Choroid plexus epithelial cell (primary cell): ENCODE data around the gene HERC6.
"Not testable (repeated sequence)": the region's sequence is repeated elsewhere in the genome, so short reads cannot be mapped to it uniquely, and the experiment has no call there.

ENCODE experiments used
- DNase-seq: peaks from one replicate; pipeline ENCODE4 v3.0.0-alpha.2; 2010; ENCODE audit warnings: low read depth
- H3K4me3 ChIP-seq: 2 replicates; pipeline ENCODE4 v1.5.1; 2011; ENCODE audit warnings: low read depth, mild to moderate bottlenecking, control low read depth, low read length, moderate library complexity
- TF ChIP-seq, protein P1 (sequence below): conservative IDR thresholded peaks from 2 replicates; pipeline ENCODE4 v1.5.1; 2011; ENCODE audit warnings: low read depth, mild to moderate bottlenecking, control low read depth, inconsistent platforms, low read length, moderate library complexity

The HERC6 gene

DNA sequence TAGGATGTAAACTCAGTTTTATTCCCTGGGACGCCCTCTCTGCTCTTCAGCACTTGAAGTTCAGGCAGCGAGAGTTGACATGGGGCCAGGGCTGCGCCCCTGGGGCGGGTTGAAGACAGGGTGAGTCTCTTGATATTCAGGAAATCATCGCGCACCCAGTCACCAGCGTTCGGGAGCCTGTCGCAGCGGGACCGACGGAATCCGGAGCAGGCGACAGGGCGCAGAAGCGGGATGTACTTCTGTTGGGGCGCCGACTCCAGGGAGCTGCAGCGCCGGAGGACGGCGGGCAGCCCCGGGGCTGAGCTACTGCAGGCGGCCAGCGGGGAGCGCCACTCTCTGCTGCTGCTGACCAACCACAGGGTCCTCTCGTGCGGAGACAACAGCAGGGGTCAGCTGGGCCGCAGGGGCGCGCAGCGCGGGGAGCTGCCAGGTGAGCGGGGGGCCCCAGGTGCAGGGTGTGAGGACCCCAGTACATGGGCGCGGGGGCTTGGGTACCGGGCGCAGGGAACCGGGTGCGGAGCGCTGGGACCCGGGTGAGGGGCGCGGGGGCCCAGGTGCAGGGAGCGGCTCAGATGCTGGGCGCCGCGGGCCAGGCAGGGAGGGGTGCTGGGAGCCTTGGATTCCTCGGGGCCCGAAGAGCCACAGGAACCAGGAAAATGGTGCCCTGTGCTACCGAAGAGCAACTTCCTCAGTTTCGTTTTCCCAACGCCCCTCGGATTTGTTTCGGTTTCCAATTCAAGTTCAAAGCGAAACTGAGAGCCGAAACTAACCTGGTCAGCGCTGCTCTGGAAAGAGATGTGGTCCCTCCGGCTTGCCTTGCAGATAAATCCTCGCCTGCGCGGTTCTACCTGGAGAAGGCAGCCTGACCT lies at the start of gene HERC6:
HERC6 (plus strand) TSS at position 162 of the 869 bp plus-strand sequence; CDS start at position 232, 70 bp downstream.
- DNase-seq, result peak; percentile 92
- TF ChIP-seq, protein P1, sequence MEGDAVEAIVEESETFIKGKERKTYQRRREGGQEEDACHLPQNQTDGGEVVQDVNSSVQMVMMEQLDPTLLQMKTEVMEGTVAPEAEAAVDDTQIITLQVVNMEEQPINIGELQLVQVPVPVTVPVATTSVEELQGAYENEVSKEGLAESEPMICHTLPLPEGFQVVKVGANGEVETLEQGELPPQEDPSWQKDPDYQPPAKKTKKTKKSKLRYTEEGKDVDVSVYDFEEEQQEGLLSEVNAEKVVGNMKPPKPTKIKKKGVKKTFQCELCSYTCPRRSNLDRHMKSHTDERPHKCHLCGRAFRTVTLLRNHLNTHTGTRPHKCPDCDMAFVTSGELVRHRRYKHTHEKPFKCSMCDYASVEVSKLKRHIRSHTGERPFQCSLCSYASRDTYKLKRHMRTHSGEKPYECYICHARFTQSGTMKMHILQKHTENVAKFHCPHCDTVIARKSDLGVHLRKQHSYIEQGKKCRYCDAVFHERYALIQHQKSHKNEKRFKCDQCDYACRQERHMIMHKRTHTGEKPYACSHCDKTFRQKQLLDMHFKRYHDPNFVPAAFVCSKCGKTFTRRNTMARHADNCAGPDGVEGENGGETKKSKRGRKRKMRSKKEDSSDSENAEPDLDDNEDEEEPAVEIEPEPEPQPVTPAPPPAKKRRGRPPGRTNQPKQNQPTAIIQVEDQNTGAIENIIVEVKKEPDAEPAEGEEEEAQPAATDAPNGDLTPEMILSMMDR, result peak; percentile 73
- H3K4me3 ChIP-seq, result peak within 1 kb of the TSS; percentile 94

GRCh38 chr4:88333741-88334405 lies 44.8 kb upstream of the HERC6 start:
- TF ChIP-seq, protein P1, result no peak
- H3K4me3 ChIP-seq, result no peak overlapping the region
- peak; percentile 36 for DNase-seq

DNA sequence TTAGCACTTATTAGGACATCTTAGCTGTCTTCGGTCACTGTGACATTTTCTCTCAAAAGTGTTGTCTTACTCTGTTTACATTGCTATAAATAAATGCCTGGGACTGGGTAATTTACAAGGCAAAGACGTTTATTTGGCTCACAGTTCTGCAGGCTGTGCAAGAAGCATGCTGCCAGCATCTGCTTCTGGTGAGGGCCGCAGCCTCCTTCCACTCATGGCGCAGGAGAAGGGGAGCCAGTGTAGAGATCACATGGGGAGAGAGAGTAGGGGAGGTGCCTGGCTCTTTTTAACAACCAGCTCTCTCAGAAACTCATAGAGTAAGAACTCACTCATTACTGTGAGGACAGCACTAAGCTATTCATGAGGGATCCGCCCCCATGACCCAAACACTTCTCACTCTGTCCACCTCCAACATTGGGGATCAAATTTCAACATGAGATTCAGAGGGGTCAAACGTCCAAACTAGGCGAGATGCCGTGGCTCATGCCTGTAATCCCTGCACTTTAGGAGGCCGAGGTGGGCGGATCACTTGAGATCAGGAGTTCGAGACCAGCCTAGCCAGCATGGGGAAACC lies 43.5 kb upstream of the HERC6 start:
- peak; percentile 53 for DNase-seq
- TF ChIP-seq, protein P1, result no peak
- no peak overlapping the region for H3K4me3 ChIP-seq

GRCh38 chr4:88341227-88342192 lies 37.1 kb upstream of the HERC6 start:
- DNase-seq, result peak; percentile 98
- H3K4me3 ChIP-seq, result no peak overlapping the region
- TF ChIP-seq, protein P1, result no peak

DNA sequence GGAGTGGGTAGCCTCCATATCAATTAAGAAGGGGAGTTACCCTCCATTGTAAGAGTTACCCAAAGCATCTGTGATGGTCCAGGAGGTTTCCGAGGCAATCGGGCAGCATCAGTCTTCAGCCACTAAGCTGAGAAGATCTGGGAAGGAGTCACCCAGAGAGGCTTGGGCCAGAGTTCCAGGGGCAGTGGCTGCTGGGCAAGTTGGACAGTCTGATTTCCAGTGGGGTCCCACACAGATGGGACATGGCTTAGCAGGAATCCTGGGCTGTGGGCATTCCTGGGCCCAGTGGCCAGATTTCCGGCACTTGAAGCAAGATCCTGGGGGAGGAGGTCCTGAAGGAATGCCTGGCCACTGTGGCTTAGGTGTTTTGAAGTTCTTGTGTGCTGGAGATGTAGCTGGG lies 31.8 kb upstream of the HERC6 start:
- not testable (repeated sequence) for DNase-seq, H3K4me3 ChIP-seq

DNA sequence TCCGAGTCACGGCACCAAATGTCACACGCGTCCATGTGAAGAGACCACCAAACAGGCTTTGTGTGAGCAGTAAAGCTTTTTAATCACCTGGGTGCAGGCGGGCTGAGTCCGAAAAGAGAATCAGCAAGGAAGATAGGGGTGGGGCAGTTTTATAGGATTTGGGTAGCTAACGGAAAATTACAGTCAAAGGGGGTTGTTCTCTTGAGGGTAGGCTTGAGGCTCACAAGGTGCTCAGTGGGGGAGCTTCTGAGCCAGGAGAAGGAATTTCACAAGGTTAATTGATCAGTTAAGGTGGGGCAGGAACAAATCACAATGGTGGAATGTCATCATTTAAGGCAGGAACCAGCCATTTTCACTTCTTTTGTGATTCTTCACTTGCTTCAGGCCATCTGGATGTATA lies 29.9 kb upstream of the HERC6 start:
- H3K4me3 ChIP-seq, DNase-seq: not testable (repeated sequence)

DNA sequence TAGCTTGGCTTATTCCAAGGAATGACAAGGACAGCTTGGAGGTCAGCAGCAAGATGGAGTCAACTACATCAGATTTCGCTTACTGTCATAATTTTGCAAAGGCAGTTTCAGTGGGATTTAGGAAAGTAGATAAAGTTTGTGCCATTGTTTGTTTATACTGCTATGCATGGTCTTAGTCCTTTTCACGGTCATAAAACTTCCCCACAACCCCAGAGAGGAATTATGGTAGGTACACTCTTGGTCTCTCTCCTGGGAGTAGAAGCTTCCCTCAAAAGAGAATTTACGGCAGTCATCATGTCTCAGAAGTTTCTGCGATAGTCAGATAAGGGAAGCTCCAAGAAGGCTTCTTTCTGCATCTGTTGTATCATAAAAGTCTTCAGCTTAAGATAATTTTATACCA lies 27.9 kb upstream of the HERC6 start:
- no peak for DNase-seq
- TF ChIP-seq, protein P1, result no peak
- no peak overlapping the region for H3K4me3 ChIP-seq
